Stomach (tissue), 9 donors: ENCODE results near the gene SCN9A. TPM values are rescaled to one million over a fixed set of nuclear protein-coding genes. Genes with fewer than 3 reads are reported as not detected.

ENCODE experiments used
- DNase-seq, 2 donors: peaks; one replicate each; pipeline versions ENCODE4 v3.0.0 to v3.0.0-alpha.2; 2013 to 2019
- H3K27ac ChIP-seq, 5 donors: fragments of 200-600 bp in 4 of 5; sonication (generic) in 4 of 5; one replicate each; pipeline ENCODE4 v1.5.1; 2013 to 2019; ENCODE audit warnings: mild to moderate bottlenecking in 1 of 5, moderate library complexity in 1 of 5
- H3K27me3 ChIP-seq, 3 donors: fragments of 200-600 bp; sonication (generic); one replicate each; pipeline ENCODE4 v1.5.1; 2017 to 2019; ENCODE audit warnings: mixed run types in 1 of 3
- H3K36me3 ChIP-seq, 4 donors: fragments of 200-600 bp; sonication (generic); 1 replicate in 3 of 4; 2 replicates in 1 of 4; pipeline ENCODE4 v1.5.1; 2016 to 2019
- H3K4me1 ChIP-seq, 4 donors: fragments of 200-600 bp; sonication (generic); one replicate each; pipeline ENCODE4 v1.5.1; 2016 to 2019
- H3K4me3 ChIP-seq, 4 donors: fragments of 200-600 bp; sonication (generic) in 3 of 4; one replicate each; pipeline ENCODE4 v1.5.1; 2016 to 2019; ENCODE audit warnings: mild to moderate bottlenecking in 1 of 4
- H3K9me3 ChIP-seq, 4 donors: fragments of 200-600 bp; sonication (generic); one replicate each; pipeline ENCODE4 v1.5.1; 2016 to 2019
- CTCF ChIP-seq, 7 experiments: fragments of 450-650 bp in 4 of 7; fragments of 200-600 bp in 3 of 7; sonication (generic) in 3 of 7; IDR thresholded peaks; one replicate each; pipeline ENCODE4 v1.5.1; 2016 to 2019; ENCODE audit warnings: antibody characterized with exemption in 7 of 7, control low read depth in 2 of 7, mild to moderate bottlenecking in 1 of 7
- EP300 ChIP-seq: sonication (generic); formaldehyde crosslinking; IDR thresholded peaks from one replicate; pipeline ENCODE4 v1.6.1; 2017; ENCODE audit warnings: antibody characterized with exemption
- POLR2A ChIP-seq, 4 donors: fragments of 450-650 bp; IDR thresholded peaks; one replicate each; pipeline ENCODE4 v1.6.1; 2016; ENCODE audit warnings: antibody characterized with exemption in 4 of 4, control low read depth in 2 of 4, mild to moderate bottlenecking in 1 of 4, moderate library complexity in 1 of 4
- POLR2AphosphoS5 ChIP-seq, 3 donors: sonication (generic); formaldehyde crosslinking; IDR thresholded peaks; one replicate each; pipeline ENCODE4 v1.6.1; 2016; ENCODE audit warnings: antibody characterized with exemption in 3 of 3
- WGBS, 5 donors: extraction: QIAGEN DNeasy Blood & Tissue Kit in 3 of 5; methylation state at CpG; one replicate each; pipeline versions ENCODE4 v1.1.5 to v1.1.7; 2013 to 2018; 5-methylcytosine and 5-hydroxymethylcytosine counted together
- intact Hi-C: fragments of 100-400 bp; cut with DNase I; formaldehyde crosslinking; loops from one replicate; pipeline ENCODE4 v1.15.1; 2023; ENCODE audit warnings: low total_unique reads
- polyA plus RNA-seq, 3 donors: library from polyadenylated mRNA; stranded (reverse); fragments of 200-250 nt; gene quantifications; one replicate each; pipeline ENCODE4 v1.2.3, GENCODE V29; 2013
- total RNA-seq, 5 donors: library from RNA; depleted of rRNA; stranded (reverse); fragments of >200 nt; gene quantifications; one replicate each; pipeline versions ENCODE4 v1.1.0 to v1.2.3, GENCODE V29; 2014 to 2016
- donor health status: healthy with polysubstance abuse.
- donor health status: Bipolar disorder and iron deficiency.
- donor health status: healthy.

The SCN9A gene
- total and polyA plus RNA-seq, 8 donors, result 0.12 to 24.3 (median 1.1) TPM

GRCh38 chr2:166304656-166305055 is 71.1 kb downstream of the SCN9A start:
- TF ChIP-seq POLR2A (IDR thresholded peaks at IDR 0.05) (no peak), POLR2AphosphoS5 (IDR thresholded peaks at IDR 0.05) (no peak), EP300 (no peak), CTCF (IDR thresholded peaks at IDR 0.05) (no peak)
- intact Hi-C loops, result no loop called here
- no peak overlapping the region for H3K27ac ChIP-seq
- no peaks in the 10 kb centered on the region for H3K36me3 ChIP-seq
- 95 to 100% (median 100%) methylated on average over 1 of the region's 1 CpG for WGBS, 5 donors
- H3K4me1 ChIP-seq, result no peaks in the 10 kb centered on the region
- DNase-seq, result no peak
- no peaks in the 10 kb centered on the region for H3K27me3 ChIP-seq
- no peaks in the 10 kb centered on the region for H3K9me3 ChIP-seq
- no peak overlapping the region for H3K4me3 ChIP-seq

GRCh38 chr2:166302036-166302435 is 73.7 kb downstream of the SCN9A start:
- Histone ChIP-seq H3K27me3 (no peaks in the 10 kb centered on the region), H3K4me3 (no peak overlapping the region), H3K4me1 (no peaks in the 10 kb centered on the region), H3K9me3 (no peaks in the 10 kb centered on the region), H3K27ac (no peak overlapping the region), H3K36me3 (no peaks in the 10 kb centered on the region)
- intact Hi-C loops, result no loop called here
- 53 to 78% (median 61%) methylated on average over 3 of the region's 3 CpGs for WGBS, 5 donors
- TF ChIP-seq POLR2AphosphoS5 (IDR thresholded peaks at IDR 0.05) (no peak), POLR2A (IDR thresholded peaks at IDR 0.05) (no peak), CTCF (IDR thresholded peaks at IDR 0.05) (no peak), EP300 (no peak)
- DNase-seq, result no peak

- intact Hi-C loops, result no loop called here
- no peak for TF ChIP-seq POLR2AphosphoS5 (IDR thresholded peaks at IDR 0.05)
- no peak for TF ChIP-seq CTCF (IDR thresholded peaks at IDR 0.05)
- no peak for TF ChIP-seq EP300
- no peak for TF ChIP-seq POLR2A (IDR thresholded peaks at IDR 0.05)
- no peaks in the 10 kb centered on the region for H3K9me3 ChIP-seq
- no peaks in the 10 kb centered on the region for H3K27me3 ChIP-seq
- H3K36me3 ChIP-seq, result no peaks in the 10 kb centered on the region
- no peak overlapping the region for H3K4me3 ChIP-seq
- H3K4me1 ChIP-seq, result no peaks in the 10 kb centered on the region
- H3K27ac ChIP-seq, result no peak overlapping the region
- no peak for DNase-seq
- WGBS, 5 donors, result 71 to 88% (median 80%) methylated on average over 2 of the region's 2 CpGs
Measured at GRCh38 chr2:166297951-166298350, 77.8 kb downstream of the SCN9A start.

GRCh38 chr2:166293984-166294383 is 81.8 kb downstream of the SCN9A start:
- DNase-seq, result no peak
- Histone ChIP-seq H3K36me3 (no peaks in the 10 kb centered on the region), H3K27ac (no peak overlapping the region), H3K4me3 (no peak overlapping the region), H3K4me1 (no peaks in the 10 kb centered on the region), H3K27me3 (no peaks in the 10 kb centered on the region), H3K9me3 (no peaks in the 10 kb centered on the region)
- WGBS, 5 donors, result 62 to 85% (median 70%) methylated on average over 1 of the region's 1 CpG
- intact Hi-C loops, result no loop called here
- no peak for TF ChIP-seq POLR2AphosphoS5 (IDR thresholded peaks at IDR 0.05)
- no peak for TF ChIP-seq EP300
- TF ChIP-seq POLR2A (IDR thresholded peaks at IDR 0.05), result no peak
- no peak for TF ChIP-seq CTCF (IDR thresholded peaks at IDR 0.05)
